GM19240 (cell line): ENCODE measurements around the gene OXCT2.
"Not testable (repeated sequence)": the region's sequence is repeated elsewhere in the genome, so short reads cannot be mapped to it uniquely, and the experiment has no call there.

ENCODE experiments used
- DNase-seq: peaks from one replicate; pipeline ENCODE4 v3.0.0; 2011; ENCODE audit warnings: low spot score; ENCODE audit not compliant: insufficient read length

The OXCT2 gene

GRCh38 chr1:39787468-39787867 is 16.3 kb upstream of the OXCT2 start:
- no peak for DNase-seq

- not testable (repeated sequence) for DNase-seq
Measured at GRCh38 chr1:39787108-39787375, 15.9 kb upstream of the OXCT2 start.

- DNase-seq, result not testable (repeated sequence)
Measured at GRCh38 chr1:39786303-39787107, 15.4 kb upstream of the OXCT2 start.

GRCh38 chr1:39782685-39783084 is 11.5 kb upstream of the OXCT2 start:
- not testable (repeated sequence) for DNase-seq

GRCh38 chr1:39782103-39782502 is 11.0 kb upstream of the OXCT2 start:
- no peak for DNase-seq

- no peak for DNase-seq
Measured at GRCh38 chr1:39781349-39781715, 10.2 kb upstream of the OXCT2 start.

- DNase-seq, result no peak
Measured at GRCh38 chr1:39779821-39780220, 8.7 kb upstream of the OXCT2 start.

- DNase-seq, result no peak
Measured at GRCh38 chr1:39779137-39779536, 8.0 kb upstream of the OXCT2 start.

GRCh38 chr1:39778463-39779099 is 7.4 kb upstream of the OXCT2 start:
- not testable (repeated sequence) for DNase-seq

- DNase-seq, result not testable (repeated sequence)
Measured at GRCh38 chr1:39777896-39778295, 6.7 kb upstream of the OXCT2 start.

GRCh38 chr1:39777306-39777705 is 6.2 kb upstream of the OXCT2 start:
- DNase-seq, result no peak

GRCh38 chr1:39776886-39777285 is 5.7 kb upstream of the OXCT2 start:
- DNase-seq, result no peak

GRCh38 chr1:39776400-39776713 is 5.2 kb upstream of the OXCT2 start:
- DNase-seq, result no peak

GRCh38 chr1:39775676-39776399 is 4.7 kb upstream of the OXCT2 start:
- DNase-seq, result not testable (repeated sequence)

GRCh38 chr1:39775141-39775540 is 4.0 kb upstream of the OXCT2 start:
- DNase-seq, result not testable (repeated sequence)

- not testable (repeated sequence) for DNase-seq
Measured at GRCh38 chr1:39773369-39773979, 2.3 kb upstream of the OXCT2 start.

- DNase-seq, result not testable (repeated sequence)
Measured at GRCh38 chr1:39770100-39771021, 787 bp downstream of the OXCT2 start.

- not testable (repeated sequence) for DNase-seq
Measured at GRCh38 chr1:39769502-39769901, 1.6 kb downstream of the OXCT2 start.

- not testable (repeated sequence) for DNase-seq
Measured at GRCh38 chr1:39766466-39766865, 4.7 kb downstream of the OXCT2 start.

- DNase-seq, result not testable (repeated sequence)
Measured at GRCh38 chr1:39764512-39764911, 6.6 kb downstream of the OXCT2 start.
